Osteoblast (primary cell): ENCODE measurements around the gene GPATCH3. TPM values are rescaled to one million over a fixed set of nuclear protein-coding genes. Genes with fewer than 3 reads are reported as not detected.
"Not testable (repeated sequence)": the region's sequence is repeated elsewhere in the genome, so short reads cannot be mapped to it uniquely, and the experiment has no call there.

ENCODE experiments used
- DNase-seq: peaks from one replicate; pipeline ENCODE4 v3.0.0; 2011; ENCODE audit warnings: low spot score, mixed read lengths; ENCODE audit not compliant: insufficient read length; ENCODE audit errors: missing footprints
- H2AFZ ChIP-seq: 2 replicates; pipeline ENCODE4 v1.6.0; 2011; ENCODE audit warnings: mild to moderate bottlenecking, low read length
- H3K27ac ChIP-seq: 2 replicates; pipeline ENCODE4 v1.5.1; 2011; ENCODE audit warnings: mild to moderate bottlenecking, low read depth, low read length, moderate library complexity
- H3K27me3 ChIP-seq: 2 replicates; pipeline ENCODE4 v1.6.0; 2012; ENCODE audit warnings: mild to moderate bottlenecking, control low read depth, inconsistent platforms, low read length, moderate library complexity; ENCODE audit not compliant: insufficient read depth
- H3K36me3 ChIP-seq: 2 replicates; pipeline ENCODE4 v1.5.1; 2011; ENCODE audit warnings: mild to moderate bottlenecking, low read length, control low read depth, moderate library complexity; ENCODE audit not compliant: insufficient read depth
- H3K4me1 ChIP-seq: 2 replicates; pipeline ENCODE4 v1.5.1; 2011; ENCODE audit warnings: mild to moderate bottlenecking, low read length, control low read depth, moderate library complexity; ENCODE audit not compliant: insufficient read depth
- H3K4me2 ChIP-seq: 2 replicates; pipeline ENCODE4 v1.6.0; 2011; ENCODE audit warnings: mild to moderate bottlenecking, low read length; ENCODE audit not compliant: insufficient read depth
- H3K4me3 ChIP-seq: fragments of 200-600 bp; sonication (generic); 3 replicates; pipeline ENCODE4 v1.5.1; 2012; ENCODE audit warnings: mild to moderate bottlenecking, low read length, inconsistent platforms; ENCODE audit not compliant: insufficient read depth
- H3K79me2 ChIP-seq: 2 replicates; pipeline ENCODE4 v1.6.0; 2012; ENCODE audit warnings: mild to moderate bottlenecking, low read length, control low read depth, inconsistent platforms; ENCODE audit not compliant: insufficient read depth
- H3K9me3 ChIP-seq: 2 replicates; pipeline ENCODE4 v1.5.1; 2011; ENCODE audit warnings: low read depth, low read length, control low read depth
- H4K20me1 ChIP-seq: 2 replicates; pipeline ENCODE4 v1.6.0; 2012; ENCODE audit warnings: mild to moderate bottlenecking, low read length, control low read depth; ENCODE audit not compliant: insufficient read depth
- total RNA-seq: library from RNA; depleted of rRNA; stranded (reverse); fragments of >200 nt; gene quantifications from 2 replicates; pipeline ENCODE4 v1.2.3, GENCODE V29; 2012
- TF ChIP-seq, protein P1 (sequence below): IDR thresholded peaks from 2 replicates; pipeline ENCODE4 v1.5.1; 2011; ENCODE audit warnings: mild to moderate bottlenecking, low read depth, low read length, moderate library complexity; ENCODE audit errors: extremely low read depth

Gene GPATCH3, protein sequence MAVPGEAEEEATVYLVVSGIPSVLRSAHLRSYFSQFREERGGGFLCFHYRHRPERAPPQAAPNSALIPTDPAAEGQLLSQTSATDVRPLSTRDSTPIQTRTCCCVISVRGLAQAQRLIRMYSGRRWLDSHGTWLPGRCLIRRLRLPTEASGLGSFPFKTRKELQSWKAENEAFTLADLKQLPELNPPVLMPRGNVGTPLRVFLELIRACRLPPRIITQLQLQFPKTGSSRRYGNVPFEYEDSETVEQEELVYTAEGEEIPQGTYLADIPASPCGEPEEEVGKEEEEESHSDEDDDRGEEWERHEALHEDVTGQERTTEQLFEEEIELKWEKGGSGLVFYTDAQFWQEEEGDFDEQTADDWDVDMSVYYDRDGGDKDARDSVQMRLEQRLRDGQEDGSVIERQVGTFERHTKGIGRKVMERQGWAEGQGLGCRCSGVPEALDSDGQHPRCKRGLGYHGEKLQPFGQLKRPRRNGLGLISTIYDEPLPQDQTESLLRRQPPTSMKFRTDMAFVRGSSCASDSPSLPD
- total RNA-seq: 10.3 and 10.9 TPM in 2 replicates

DNA sequence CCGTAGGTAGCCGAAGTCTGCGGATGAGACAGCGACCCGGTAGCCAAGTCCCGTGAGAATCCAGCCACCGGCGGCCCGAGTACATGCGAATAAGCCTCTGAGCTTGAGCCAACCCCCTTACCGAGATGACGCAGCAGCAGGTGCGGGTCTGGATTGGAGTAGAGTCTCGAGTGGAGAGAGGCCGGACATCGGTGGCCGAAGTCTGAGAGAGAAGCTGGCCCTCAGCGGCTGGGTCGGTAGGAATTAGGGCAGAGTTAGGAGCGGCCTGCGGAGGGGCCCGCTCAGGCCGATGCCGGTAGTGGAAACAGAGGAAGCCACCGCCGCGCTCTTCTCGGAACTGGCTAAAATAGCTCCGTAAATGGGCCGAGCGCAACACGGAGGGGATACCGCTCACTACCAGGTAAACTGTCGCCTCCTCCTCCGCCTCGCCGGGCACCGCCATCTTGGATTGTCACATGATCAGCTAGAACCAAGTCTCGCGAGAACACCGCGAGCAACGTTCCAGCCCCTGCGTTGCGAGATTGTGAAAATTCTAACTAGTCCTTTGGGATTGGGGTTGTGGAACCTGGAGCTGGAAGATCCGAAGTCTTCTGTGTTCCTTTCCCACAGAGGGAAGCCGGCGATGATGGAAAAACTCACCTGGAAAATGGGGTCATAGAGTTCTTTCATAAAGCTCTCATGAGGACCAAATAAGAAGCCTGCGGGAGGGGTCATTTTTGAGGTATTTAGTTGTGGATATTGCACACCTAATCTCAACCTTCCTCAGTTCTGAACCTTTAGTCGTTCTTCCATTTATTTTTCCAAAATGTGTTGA lies at the start of gene GPATCH3:
GPATCH3 (minus strand) TSS at position 467 of the 814 bp plus-strand sequence; CDS start at position 442, 25 bp downstream.
- Histone ChIP-seq H4K20me1 (no peaks in the 10 kb centered on the region), H3K4me3 (peak within 1 kb of the TSS; percentile 98), H3K27me3 (no peaks in the 10 kb centered on the region), H3K36me3 (peaks cover 17% of the 10 kb centered on the region), H3K4me2 (peak within 1 kb of the TSS; percentile 99), H3K9me3 (no peaks in the 10 kb centered on the region), H3K4me1 (peaks cover 16% of the 10 kb centered on the region), H2AFZ (peak within 1 kb of the TSS; percentile 86), H3K79me2 (peaks cover 45% of the 10 kb centered on the region), H3K27ac (peak within 1 kb of the TSS; percentile 82)
- DNase-seq: peak; percentile 95
- TF ChIP-seq, protein P1, sequence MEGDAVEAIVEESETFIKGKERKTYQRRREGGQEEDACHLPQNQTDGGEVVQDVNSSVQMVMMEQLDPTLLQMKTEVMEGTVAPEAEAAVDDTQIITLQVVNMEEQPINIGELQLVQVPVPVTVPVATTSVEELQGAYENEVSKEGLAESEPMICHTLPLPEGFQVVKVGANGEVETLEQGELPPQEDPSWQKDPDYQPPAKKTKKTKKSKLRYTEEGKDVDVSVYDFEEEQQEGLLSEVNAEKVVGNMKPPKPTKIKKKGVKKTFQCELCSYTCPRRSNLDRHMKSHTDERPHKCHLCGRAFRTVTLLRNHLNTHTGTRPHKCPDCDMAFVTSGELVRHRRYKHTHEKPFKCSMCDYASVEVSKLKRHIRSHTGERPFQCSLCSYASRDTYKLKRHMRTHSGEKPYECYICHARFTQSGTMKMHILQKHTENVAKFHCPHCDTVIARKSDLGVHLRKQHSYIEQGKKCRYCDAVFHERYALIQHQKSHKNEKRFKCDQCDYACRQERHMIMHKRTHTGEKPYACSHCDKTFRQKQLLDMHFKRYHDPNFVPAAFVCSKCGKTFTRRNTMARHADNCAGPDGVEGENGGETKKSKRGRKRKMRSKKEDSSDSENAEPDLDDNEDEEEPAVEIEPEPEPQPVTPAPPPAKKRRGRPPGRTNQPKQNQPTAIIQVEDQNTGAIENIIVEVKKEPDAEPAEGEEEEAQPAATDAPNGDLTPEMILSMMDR: no peak

DNA sequence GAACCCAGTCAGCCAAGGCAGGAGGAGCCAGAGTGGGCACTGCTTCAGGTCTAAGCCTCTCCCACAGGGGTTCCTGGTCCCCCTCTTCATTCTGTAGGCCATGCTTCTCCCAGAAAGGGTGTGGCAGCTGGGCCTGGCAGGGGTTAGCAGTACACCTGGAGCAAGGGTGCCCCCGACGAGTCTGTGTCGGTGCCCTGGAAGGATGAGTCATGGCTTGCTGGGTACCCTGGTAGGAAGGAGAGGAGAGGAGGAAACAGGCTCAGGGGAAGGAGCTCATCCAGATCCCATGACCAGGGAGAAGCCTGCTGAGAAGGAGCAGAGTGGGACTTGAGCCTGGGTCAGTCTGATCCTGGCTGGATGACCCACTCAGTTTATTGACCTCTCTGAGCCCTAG lies 49.7 kb upstream of the GPATCH3 start:
- DNase-seq: no peak
- H3K79me2 ChIP-seq: no peaks in the 10 kb centered on the region
- H4K20me1 ChIP-seq: no peaks in the 10 kb centered on the region
- TF ChIP-seq, protein P1: no peak
- H3K4me2 ChIP-seq: no peak overlapping the region
- no peak overlapping the region for H3K27ac ChIP-seq
- no peaks in the 10 kb centered on the region for H3K9me3 ChIP-seq
- peaks cover 18% of the 10 kb centered on the region for H3K36me3 ChIP-seq
- H3K4me3 ChIP-seq: no peak overlapping the region
- no peaks in the 10 kb centered on the region for H3K27me3 ChIP-seq
- no peaks in the 10 kb centered on the region for H3K4me1 ChIP-seq
- H2AFZ ChIP-seq: no peak overlapping the region

DNA sequence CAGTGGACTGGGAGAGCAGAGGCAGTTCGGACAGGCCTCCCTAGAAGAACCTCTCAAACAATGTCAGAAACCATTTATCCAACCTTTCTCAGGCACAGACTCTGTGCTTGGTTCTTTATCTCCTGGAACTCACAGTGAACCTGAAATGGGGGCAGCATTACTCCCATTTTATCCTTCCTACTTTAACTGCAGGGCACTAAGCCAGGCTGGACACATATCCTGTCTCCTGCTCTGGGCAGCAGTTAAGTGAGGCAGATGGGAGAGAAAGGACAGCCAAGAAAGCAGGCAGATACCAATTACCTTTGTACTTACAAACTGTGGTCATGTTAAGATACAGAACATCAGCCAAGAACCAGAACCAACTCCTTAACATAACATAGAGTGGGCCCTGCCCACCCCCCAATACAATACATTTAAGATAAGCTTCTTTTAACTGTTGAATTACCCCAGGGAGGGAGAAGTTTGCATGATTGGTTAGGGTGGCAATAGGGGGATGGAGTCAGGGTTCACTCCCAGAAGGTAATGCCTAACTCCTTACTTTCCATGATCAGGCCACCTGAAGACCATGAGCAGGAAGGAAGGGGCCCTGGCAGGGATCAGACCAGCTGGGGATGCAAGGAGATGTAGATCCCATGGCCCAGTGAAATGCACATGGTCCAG lies 49.1 kb upstream of the GPATCH3 start:
- Histone ChIP-seq H3K4me1 (no peaks in the 10 kb centered on the region), H3K9me3 (no peaks in the 10 kb centered on the region), H3K4me3 (no peak overlapping the region), H3K36me3 (peaks cover 24% of the 10 kb centered on the region), H2AFZ (no peak overlapping the region), H3K4me2 (no peak overlapping the region), H3K27me3 (no peaks in the 10 kb centered on the region), H3K79me2 (no peaks in the 10 kb centered on the region), H4K20me1 (no peaks in the 10 kb centered on the region), H3K27ac (no peak overlapping the region)
- DNase-seq: peak; percentile 76
- TF ChIP-seq, protein P1: no peak

DNA sequence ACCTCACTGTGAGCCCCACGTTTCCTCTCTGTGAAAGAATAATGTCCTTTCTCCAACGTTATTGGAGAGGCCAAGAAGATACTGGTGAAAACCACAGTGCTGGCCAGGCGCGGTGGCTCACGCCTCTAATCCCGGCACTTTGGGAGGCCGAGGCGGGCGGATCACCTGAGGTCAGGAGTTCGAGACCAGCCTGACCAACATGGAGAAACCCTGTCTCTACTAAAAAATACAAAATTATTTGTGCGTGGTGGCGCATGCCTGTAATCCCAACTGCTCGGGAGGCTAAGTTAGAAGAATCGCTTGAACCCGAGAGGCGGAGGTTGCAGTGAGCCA lies 48.4 kb upstream of the GPATCH3 start:
- not testable (repeated sequence) for H2AFZ ChIP-seq, H3K79me2 ChIP-seq, H3K4me3 ChIP-seq, H4K20me1 ChIP-seq, H3K9me3 ChIP-seq, H3K4me1 ChIP-seq, DNase-seq, H3K27me3 ChIP-seq, H3K4me2 ChIP-seq, H3K27ac ChIP-seq
- H3K36me3 ChIP-seq: peaks cover 30% of the 10 kb centered on the region
